Esophagus (tissue), 2 donors: ENCODE measurements around the gene VOPP1. TPM values are rescaled to one million over a fixed set of nuclear protein-coding genes. Genes with fewer than 3 reads are reported as not detected.

Experiments
- H3K27ac ChIP-seq, 2 donors: one replicate each; pipeline ENCODE4 v1.5.1; 2013; ENCODE audit warnings: low read depth in 2 of 2, mild to moderate bottlenecking in 2 of 2, inconsistent platforms in 1 of 2, low read length in 1 of 2, moderate library complexity in 1 of 2
- H3K27me3 ChIP-seq, 2 donors: one replicate each; pipeline ENCODE4 v1.6.1; 2013; ENCODE audit warnings: low read length in 2 of 2, control low read depth in 1 of 2, mild to moderate bottlenecking in 1 of 2; ENCODE audit not compliant: insufficient read depth in 2 of 2, control insufficient read depth in 1 of 2
- H3K36me3 ChIP-seq, 2 donors: one replicate each; pipeline ENCODE4 v1.6.1; 2013; ENCODE audit warnings: low read length in 1 of 2; ENCODE audit not compliant: control insufficient read depth in 2 of 2, insufficient read depth in 2 of 2
- H3K4me1 ChIP-seq, 2 donors: one replicate each; pipeline ENCODE4 v1.6.1; 2013; ENCODE audit warnings: low read length in 1 of 2; ENCODE audit not compliant: control insufficient read depth in 2 of 2, insufficient read depth in 2 of 2
- H3K4me3 ChIP-seq, 2 donors: one replicate each; pipeline ENCODE4 v1.5.1; 2013; ENCODE audit warnings: low read length in 2 of 2, mild to moderate bottlenecking in 2 of 2, low read depth in 1 of 2, moderate library complexity in 1 of 2
- H3K9me3 ChIP-seq, 2 donors: one replicate each; pipeline ENCODE4 v1.6.1; 2013; ENCODE audit warnings: mild to moderate bottlenecking in 2 of 2, low read depth in 1 of 2, low read length in 1 of 2, moderate library complexity in 1 of 2; ENCODE audit not compliant: control insufficient read depth in 2 of 2, insufficient read depth in 1 of 2
- WGBS, 2 donors: extraction: QIAGEN DNeasy Blood & Tissue Kit; methylation state at CpG; one replicate each; pipeline ENCODE4 v1.1.7; 2013; 5-methylcytosine and 5-hydroxymethylcytosine counted together
- polyA plus RNA-seq, 2 donors: library from polyadenylated mRNA; stranded (reverse); fragments of 200-250 nt; gene quantifications; one replicate each; pipeline ENCODE4 v1.2.3, GENCODE V29; 2013
- donor health status: healthy with polysubstance abuse.
- donor health status: Bipolar disorder and iron deficiency.

The VOPP1 gene
- polyA plus RNA-seq, 2 donors, result 7.5 to 10.8 TPM

- no peaks in the 10 kb centered on the region for H3K27me3 ChIP-seq
- 78 to 81% methylated on average over 11 of the region's 11 CpGs for WGBS, 2 donors
- H3K36me3 ChIP-seq, result peaks cover 0 to 7% of the 10 kb centered on the region in 2 donors
- H3K9me3 ChIP-seq, result no peaks in the 10 kb centered on the region
- no peak overlapping the region for H3K27ac ChIP-seq
- no peak overlapping the region for H3K4me3 ChIP-seq
- no peaks in the 10 kb centered on the region for H3K4me1 ChIP-seq
Observed at GRCh38 chr7:55427800-55428199, 144.5 kb downstream of the VOPP1 start.

- Histone ChIP-seq H3K9me3 (no peaks in the 10 kb centered on the region), H3K4me3 (no peak overlapping the region), H3K36me3 (peaks cover 0 to 7% of the 10 kb centered on the region in 2 donors), H3K27me3 (no peaks in the 10 kb centered on the region), H3K27ac (no peak overlapping the region), H3K4me1 (no peaks in the 10 kb centered on the region)
- WGBS, 2 donors, result 66 to 75% methylated on average over 4 of the region's 4 CpGs
Observed at GRCh38 chr7:55427342-55427741, 145.0 kb downstream of the VOPP1 start.

GRCh38 chr7:55426676-55427075, 145.6 kb downstream of the VOPP1 start:
- H3K4me1 ChIP-seq, result no peaks in the 10 kb centered on the region
- H3K36me3 ChIP-seq, result peaks cover 0 to 7% of the 10 kb centered on the region in 2 donors
- no peak overlapping the region for H3K4me3 ChIP-seq
- no peak overlapping the region for H3K27ac ChIP-seq
- 85 to 86% methylated on average over 12 of the region's 12 CpGs for WGBS, 2 donors
- no peaks in the 10 kb centered on the region for H3K27me3 ChIP-seq
- no peaks in the 10 kb centered on the region for H3K9me3 ChIP-seq

DNA sequence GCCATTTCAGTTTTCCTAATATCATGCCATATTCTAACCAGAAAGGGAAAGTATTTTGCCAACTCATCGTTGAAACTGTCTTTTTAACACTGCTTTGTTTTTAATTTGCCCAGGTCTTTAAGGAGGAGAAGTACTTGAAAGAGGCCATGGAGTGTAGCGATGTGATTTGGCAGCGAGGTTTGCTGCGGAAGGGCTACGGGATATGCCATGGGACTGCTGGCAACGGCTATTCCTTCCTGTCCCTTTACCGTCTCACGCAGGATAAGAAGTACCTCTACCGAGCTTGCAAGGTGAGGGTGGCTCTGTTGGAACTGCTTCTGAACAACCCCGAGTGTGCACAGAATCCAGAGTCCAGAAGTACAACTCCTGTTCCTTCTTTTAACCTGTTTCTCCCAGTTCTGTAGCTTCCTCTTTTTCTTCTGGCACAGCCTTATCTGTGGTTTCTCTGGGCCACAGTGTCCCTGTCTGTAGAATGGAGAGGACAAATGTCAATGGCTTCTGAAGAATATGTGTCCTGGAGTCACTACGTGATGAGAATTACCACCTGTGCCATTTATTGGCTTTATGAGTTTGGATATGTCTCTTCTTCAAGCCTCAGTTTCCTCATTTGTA, 147.1 kb downstream of the VOPP1 start:
- no peaks in the 10 kb centered on the region for H3K4me1 ChIP-seq
- H3K4me3 ChIP-seq, result no peak overlapping the region
- no peaks in the 10 kb centered on the region for H3K9me3 ChIP-seq
- peaks cover 0 to 7% of the 10 kb centered on the region in 2 donors for H3K36me3 ChIP-seq
- no peaks in the 10 kb centered on the region for H3K27me3 ChIP-seq
- no peak overlapping the region for H3K27ac ChIP-seq
- WGBS, 2 donors, result 88 to 94% methylated on average over 11 of the region's 11 CpGs

GRCh38 chr7:55423891-55424290, 148.4 kb downstream of the VOPP1 start:
- 81 to 91% methylated on average over 5 of the region's 5 CpGs for WGBS, 2 donors
- Histone ChIP-seq H3K9me3 (no peaks in the 10 kb centered on the region), H3K36me3 (peaks cover 0 to 7% of the 10 kb centered on the region in 2 donors), H3K4me3 (no peak overlapping the region), H3K27ac (no peak overlapping the region), H3K27me3 (no peaks in the 10 kb centered on the region), H3K4me1 (no peaks in the 10 kb centered on the region)

DNA sequence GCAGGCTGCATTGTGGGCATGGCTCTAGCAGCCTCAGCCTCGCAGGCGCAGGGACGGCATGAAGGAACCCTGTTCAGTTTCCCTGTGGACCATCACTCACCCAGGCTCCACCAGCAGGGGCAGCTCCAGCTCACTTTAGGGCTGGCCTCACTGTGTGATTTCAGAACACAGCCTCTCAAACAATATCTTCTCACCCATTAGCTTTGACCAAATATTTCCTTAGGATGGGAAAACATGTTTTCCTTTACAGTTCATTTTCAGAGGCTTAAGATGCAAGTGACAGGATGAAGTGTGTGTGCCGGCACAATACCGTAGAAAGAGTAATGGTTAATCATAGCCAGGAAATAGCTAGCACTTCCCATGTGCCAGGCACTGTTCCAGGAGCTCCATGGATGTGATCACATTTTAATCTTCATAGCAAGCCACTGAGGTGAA, 149.0 kb downstream of the VOPP1 start:
- WGBS, 2 donors, result 70 to 80% methylated on average over 5 of the region's 5 CpGs
- H3K27me3 ChIP-seq, result no peaks in the 10 kb centered on the region
- no peak overlapping the region for H3K27ac ChIP-seq
- no peaks in the 10 kb centered on the region for H3K9me3 ChIP-seq
- no peak overlapping the region for H3K4me3 ChIP-seq
- no peaks in the 10 kb centered on the region for H3K4me1 ChIP-seq
- peaks cover 0 to 7% of the 10 kb centered on the region in 2 donors for H3K36me3 ChIP-seq

Other genes starting within 250 kb of the VOPP1 start
- gene LANCL2, start 207.2 kb downstream of the VOPP1 start, polyA plus RNA-seq, result 10 to 100 TPM in 1 of 2 donors, 1 to 10 TPM in 1; 6.8 to 11.7 TPM